ENCODE results near the gene ETFA.

ETFA gene

GRCh38 chr15:76328958-76329357 lies 17.7 kb upstream of the ETFA start:
- POLR2A ChIA-PET: no interaction called here

GRCh38 chr15:76328106-76328696 lies 16.9 kb upstream of the ETFA start:
- CTCF ChIA-PET: interaction anchor here (1.3 to 5.5 kb wide), 5 partner anchors 10 to 142 kb away, joined by 3 to 47 read pairs (median 8); no protein-coding TSS in a partner anchor

More at GRCh38 chr15:76328958-76329357, 17.7 kb upstream of the ETFA start:
- no peak overlapping the region for H3K4me3 ChIP-seq (ENCODE audit: low read depth, low read length)
- no peak for DNase-seq (ENCODE audit: low read depth, low spot score)
- TF ChIP-seq CTCF (IDR thresholded peaks at IDR 0.05; ENCODE audit: insufficient read depth, low read length, missing control alignments): no peak
- CTCF ChIA-PET: interaction anchor here (1.4 to 5.5 kb wide), 11 partner anchors 11 to 170 kb away, joined by 3 to 47 read pairs (median 6); partner anchors contain the start of gene ETFA

GRCh38 chr15:76327191-76328105 lies 16.2 kb upstream of the ETFA start:
- no peak overlapping the region for H3K4me3 ChIP-seq (ENCODE audit: low read depth, low read length)
- no peak for TF ChIP-seq CTCF (IDR thresholded peaks at IDR 0.05; ENCODE audit: insufficient read depth, low read length, missing control alignments)
- DNase-seq (ENCODE audit: low read depth, low spot score): no peak
- ChIA-PET CTCF (interaction anchor here (1.3 to 5.5 kb wide), 4 partner anchors 9 to 142 kb away, joined by 3 to 47 read pairs (median 6); no protein-coding TSS in a partner anchor), POLR2A (no interaction called here)

More at GRCh38 chr15:76328106-76328696, 16.9 kb upstream of the ETFA start:
- DNase-seq (ENCODE audit: low read depth, low spot score): no peak
- no peak for TF ChIP-seq CTCF (IDR thresholded peaks at IDR 0.05; ENCODE audit: insufficient read depth, low read length, missing control alignments)
- POLR2A ChIA-PET: no interaction called here
- no peak overlapping the region for H3K4me3 ChIP-seq (ENCODE audit: low read depth, low read length)

- ChIA-PET CTCF (no interaction called here), POLR2A (no interaction called here)
- no peak overlapping the region for H3K4me3 ChIP-seq (ENCODE audit: low read depth, low read length)
- no peak for TF ChIP-seq CTCF (IDR thresholded peaks at IDR 0.05; ENCODE audit: insufficient read depth, low read length, missing control alignments)
- DNase-seq (ENCODE audit: low read depth, low spot score): no peak
Observed at GRCh38 chr15:76325704-76326103, 14.4 kb upstream of the ETFA start.

- CTCF ChIA-PET: interaction anchor here (1.3 to 1.7 kb wide), 3 partner anchors 9 to 88 kb away, joined by 4 to 9 read pairs (median 5); no protein-coding TSS in a partner anchor
- POLR2A ChIA-PET: no interaction called here
Observed at GRCh38 chr15:76324066-76324465, 12.8 kb upstream of the ETFA start.

More at GRCh38 chr15:76324066-76324465, 12.8 kb upstream of the ETFA start:
- DNase-seq (ENCODE audit: low read depth, low spot score): no peak
- H3K4me3 ChIP-seq (ENCODE audit: low read depth, low read length): no peak overlapping the region
- TF ChIP-seq CTCF (IDR thresholded peaks at IDR 0.05; ENCODE audit: insufficient read depth, low read length, missing control alignments): no peak
